WERI-Rb-1 (cell line): ENCODE results near the gene STK4.
"Not testable (repeated sequence)": the region's sequence is repeated elsewhere in the genome, so short reads cannot be mapped to it uniquely, and the experiment has no call there.

Source experiments
- DNase-seq: peaks from one replicate; pipeline ENCODE4 v3.0.0-alpha.2; 2020
- H3K27ac ChIP-seq: fragments of 250-450 bp; sonication (Bioruptor Pico); 2 replicates; pipeline ENCODE4 v1.5.1; 2020; ENCODE audit warnings: mild to moderate bottlenecking, moderate library complexity
- H3K27me3 ChIP-seq: fragments of 250-450 bp; sonication (Bioruptor Pico); 2 replicates; pipeline ENCODE4 v1.5.1; 2021; ENCODE audit warnings: mild to moderate bottlenecking, low read depth, moderate library complexity; ENCODE audit not compliant: insufficient read depth, severe bottlenecking
- H3K36me3 ChIP-seq: fragments of 250-450 bp; sonication (Bioruptor Pico); 2 replicates; pipeline ENCODE4 v1.5.1; 2020; ENCODE audit warnings: mild to moderate bottlenecking, moderate library complexity
- H3K4me3 ChIP-seq: 2 replicates; pipeline ENCODE4 v1.5.1; 2011; ENCODE audit warnings: low read depth, mild to moderate bottlenecking, control low read depth, low read length
- H3K9me3 ChIP-seq: fragments of 250-450 bp; sonication (Bioruptor Pico); 2 replicates; pipeline ENCODE4 v1.5.1; 2021; ENCODE audit warnings: mild to moderate bottlenecking, moderate library complexity; ENCODE audit not compliant: severe bottlenecking
- CTCF ChIP-seq: IDR thresholded peaks from 2 replicates; pipeline ENCODE4 v1.5.1; 2011; ENCODE audit warnings: low read depth, mild to moderate bottlenecking, control low read depth, inconsistent platforms, low read length

STK4 gene

DNA sequence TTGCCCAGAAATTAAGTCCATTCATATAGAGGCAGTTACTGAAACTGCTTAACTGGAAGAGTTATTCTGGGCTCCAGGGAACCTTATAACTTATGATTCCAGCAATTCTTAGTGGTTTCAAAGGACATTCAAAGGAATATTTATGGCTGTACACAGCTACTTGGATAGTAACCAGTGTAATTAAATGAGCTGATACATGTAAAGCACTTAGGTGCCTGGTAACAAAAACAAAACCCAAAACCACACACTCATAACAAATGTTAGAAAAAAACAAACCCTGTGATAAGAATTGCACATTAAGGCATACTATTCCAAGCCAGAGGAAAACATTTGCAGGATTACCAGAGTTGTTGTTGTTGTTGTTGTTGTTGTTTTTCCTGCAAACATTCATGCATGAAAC lies 51.5 kb downstream of the STK4 start:
- Histone ChIP-seq H3K9me3 (no peaks in the 10 kb centered on the region), H3K27ac (no peak overlapping the region)
- no peak for DNase-seq

DNA sequence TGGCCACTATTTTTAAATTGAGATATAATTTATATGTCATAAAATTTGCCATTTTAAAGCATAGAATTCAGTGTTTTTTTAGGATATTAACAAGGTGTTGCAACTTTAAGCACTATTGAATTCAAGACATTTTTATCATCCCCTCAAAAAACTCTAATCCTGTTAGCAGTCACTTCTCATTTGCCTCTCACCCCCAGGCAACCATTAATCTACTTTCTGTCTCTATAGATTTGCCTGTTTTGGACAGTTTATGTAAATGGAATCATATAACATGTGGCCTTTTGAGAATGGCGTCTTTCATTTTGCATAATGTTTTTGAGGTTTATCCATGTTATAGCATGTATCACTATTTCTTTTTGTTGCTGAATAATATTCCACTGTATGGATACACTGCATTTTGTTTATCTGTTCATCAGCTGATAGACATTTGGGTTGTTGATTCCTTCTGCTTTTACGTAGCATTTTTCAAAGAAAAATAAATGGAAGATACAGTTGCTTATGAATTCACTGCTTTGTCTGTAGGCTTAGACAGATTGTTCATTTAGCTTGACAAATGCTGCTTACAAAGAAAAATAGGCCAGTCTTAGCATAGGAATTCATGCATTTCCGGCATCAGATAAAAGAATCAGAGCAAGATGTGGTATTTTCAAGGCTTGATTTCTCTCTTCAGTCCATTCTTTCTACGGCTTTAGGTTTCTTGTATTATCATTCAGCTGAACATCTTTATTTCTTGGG lies 52.9 kb downstream of the STK4 start:
- no peak for TF ChIP-seq CTCF
- H3K9me3 ChIP-seq = no peaks in the 10 kb centered on the region
- H3K36me3 ChIP-seq = peaks cover 7% of the 10 kb centered on the region
- H3K27ac ChIP-seq = no peak overlapping the region
- H3K4me3 ChIP-seq = no peak overlapping the region
- no peak for DNase-seq
- no peaks in the 10 kb centered on the region for H3K27me3 ChIP-seq

More for the DNA sequence above, 51.5 kb downstream of the STK4 start:
- peaks cover 7% of the 10 kb centered on the region for H3K36me3 ChIP-seq
- H3K27me3 ChIP-seq = no peaks in the 10 kb centered on the region
- no peak overlapping the region for H3K4me3 ChIP-seq
- TF ChIP-seq CTCF = no peak

DNA sequence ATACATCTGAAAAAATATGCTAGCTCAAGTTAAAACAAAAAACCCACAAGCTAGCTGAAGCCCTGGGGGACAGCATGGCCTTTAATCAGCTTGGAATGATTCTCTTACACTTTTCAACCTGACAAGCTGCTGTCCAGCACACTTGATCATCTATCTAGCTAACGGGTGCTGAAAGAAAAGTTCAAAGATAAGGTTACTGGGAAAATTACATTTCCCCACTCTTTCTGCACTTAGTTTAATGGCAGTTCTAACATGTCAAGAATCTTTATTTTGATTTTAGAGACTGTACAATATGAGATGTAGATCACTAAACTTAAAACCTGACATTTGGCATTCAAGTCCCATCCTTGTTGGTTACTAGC lies 53.4 kb downstream of the STK4 start:
- TF ChIP-seq CTCF = no peak
- Histone ChIP-seq H3K9me3 (no peaks in the 10 kb centered on the region), H3K27me3 (no peaks in the 10 kb centered on the region), H3K27ac (no peak overlapping the region), H3K36me3 (peaks cover 6% of the 10 kb centered on the region), H3K4me3 (no peak overlapping the region)
- no peak for DNase-seq

DNA sequence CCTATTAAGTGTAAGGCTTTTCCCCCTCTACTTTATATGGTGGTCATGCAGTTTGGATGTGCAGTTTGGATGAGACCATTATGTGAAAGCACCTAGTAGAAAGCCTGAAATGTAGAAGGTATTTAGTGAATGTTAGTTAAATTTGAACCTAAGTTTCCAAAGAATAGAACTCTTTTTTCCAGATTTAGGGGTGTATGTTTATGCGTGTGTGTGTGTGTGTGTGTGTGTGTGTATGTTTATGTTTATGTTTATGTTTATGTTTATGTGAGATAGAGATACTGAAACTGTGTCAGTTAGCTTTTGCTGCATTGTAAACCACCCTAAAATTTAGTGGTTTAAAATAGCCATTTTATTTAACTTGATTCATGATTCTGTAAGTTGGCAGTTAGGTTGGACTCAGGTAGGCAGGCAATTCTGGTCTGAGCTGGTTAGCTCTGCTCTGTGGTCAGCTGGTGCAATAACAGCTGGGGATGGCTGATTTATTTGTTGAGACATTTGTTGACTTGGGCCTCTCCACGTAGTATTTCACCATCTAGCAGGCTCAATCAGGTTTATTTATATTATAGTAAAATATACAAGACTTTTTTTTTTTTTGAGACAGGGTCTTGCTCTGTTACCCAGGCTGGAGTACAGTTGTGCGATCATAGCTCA lies 54.0 kb downstream of the STK4 start:
- Histone ChIP-seq H3K4me3 (no peak overlapping the region), H3K27me3 (no peaks in the 10 kb centered on the region), H3K36me3 (peaks cover 12% of the 10 kb centered on the region), H3K9me3 (no peaks in the 10 kb centered on the region), H3K27ac (no peak overlapping the region)
- TF ChIP-seq CTCF = no peak
- DNase-seq = no peak

GRCh38 chr20:45021631-45022030 lies 55.3 kb downstream of the STK4 start:
- Histone ChIP-seq H3K36me3 (peaks cover 21% of the 10 kb centered on the region), H3K27me3 (no peaks in the 10 kb centered on the region), H3K4me3 (no peak overlapping the region), H3K9me3 (no peaks in the 10 kb centered on the region), H3K27ac (no peak overlapping the region)
- no peak for DNase-seq
- TF ChIP-seq CTCF = no peak

DNA sequence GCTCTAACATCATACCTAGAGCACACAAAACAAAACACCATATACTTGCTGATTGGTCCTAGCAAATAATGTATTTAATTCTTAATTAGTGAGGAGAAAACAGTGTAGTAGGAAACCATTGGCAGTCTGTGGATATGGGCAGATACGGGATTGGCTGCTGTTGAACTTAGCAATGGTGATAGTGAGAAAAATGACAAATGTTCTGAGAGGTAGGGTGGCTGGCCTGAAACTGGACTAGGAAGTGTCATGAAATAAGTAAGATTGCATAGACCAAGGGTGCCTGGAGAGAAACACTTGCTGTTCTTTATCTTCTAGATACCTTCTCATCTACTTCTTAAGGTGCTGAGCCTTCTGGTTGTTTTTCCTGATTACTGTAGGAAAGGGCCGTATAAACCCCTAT lies 56.8 kb downstream of the STK4 start:
- not testable (repeated sequence) for DNase-seq, H3K9me3 ChIP-seq, H3K27ac ChIP-seq, H3K27me3 ChIP-seq, H3K4me3 ChIP-seq
- H3K36me3 ChIP-seq = peaks cover 20% of the 10 kb centered on the region
